ENCODE results near the gene RGS9BP. TPM values are rescaled to one million over a fixed set of nuclear protein-coding genes. Genes with fewer than 3 reads are reported as not detected.

RGS9BP gene
- total RNA-seq, 1 donor from 2014 or later: 0.10 TPM

Other genes starting within 250 kb of the RGS9BP start
- gene PDCD5, start 94.7 kb upstream of the RGS9BP start, total RNA-seq: 32.7 TPM
- 8.4 TPM for gene ANKRD27, start 668 bp upstream of the RGS9BP start, total RNA-seq
- gene NUDT19, start 16.0 kb downstream of the RGS9BP start, total RNA-seq: 8.2 TPM
- gene TDRD12, start 43.9 kb downstream of the RGS9BP start, total RNA-seq: not detected
- 11.4 TPM for gene SLC7A9, start 193.9 kb downstream of the RGS9BP start, total RNA-seq